Activated gamma-delta T cell treated with anti-CD3 and anti-CD28 coated beads, Interleukin-2, amount 50 U/mL, for 16 hours (primary cell): ENCODE results near the gene GRID2.

ENCODE experiments used
- DNase-seq: peaks from one replicate; pipeline ENCODE4 v3.0.0-alpha.2; 2020; ENCODE audit warnings: low read depth

Gene GRID2

DNA sequence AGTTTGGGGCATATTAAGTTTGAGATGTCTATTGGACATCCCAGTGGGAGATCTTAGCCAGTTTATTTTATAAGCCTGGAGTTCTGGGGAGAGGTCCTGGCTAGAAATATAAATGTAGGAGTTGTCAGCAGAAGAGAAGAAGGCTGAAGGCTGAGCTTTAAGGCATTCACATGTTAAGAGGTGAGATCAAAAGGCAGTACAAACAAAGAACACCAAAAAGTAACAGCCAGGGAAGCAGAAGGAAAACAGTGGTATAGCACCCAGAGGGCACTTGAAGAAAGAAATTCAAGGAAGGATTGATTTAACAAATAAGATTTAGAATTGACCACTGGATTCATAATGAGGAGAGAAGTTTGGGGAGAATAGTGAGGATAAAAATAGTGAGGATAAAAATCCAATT is 1383.5 kb downstream of the GRID2 start:
- no peak for DNase-seq

DNA sequence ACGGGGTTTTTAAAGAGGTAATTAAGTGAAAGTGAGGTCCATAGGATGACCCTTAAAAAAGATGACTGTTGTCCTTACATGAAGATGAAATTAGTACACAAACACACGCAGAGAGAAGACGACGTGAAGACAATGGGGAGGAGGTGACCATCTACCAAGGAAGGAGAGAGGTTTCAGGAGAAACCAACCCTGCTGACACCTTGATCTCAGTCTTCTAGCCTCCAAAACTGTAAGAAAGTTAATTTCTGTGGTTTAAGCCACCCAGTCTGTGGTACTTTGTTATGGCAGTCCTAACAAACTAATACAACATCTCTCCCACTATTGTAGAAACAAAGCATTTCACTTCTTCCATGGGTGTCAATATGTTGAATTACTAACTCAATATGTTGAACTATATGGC is 1385.2 kb downstream of the GRID2 start:
- no peak for DNase-seq

GRCh38 chr4:93693141-93693540 is 1389.4 kb downstream of the GRID2 start:
- DNase-seq = no peak

GRCh38 chr4:93698686-93699085 is 1394.9 kb downstream of the GRID2 start:
- no peak for DNase-seq

- DNase-seq = no peak
These were observed 1396.8 kb downstream of the GRID2 start for GRCh38 chr4:93700571-93700970.

- DNase-seq = no peak
These were observed 1406.5 kb downstream of the GRID2 start for GRCh38 chr4:93710101-93710846.

DNA sequence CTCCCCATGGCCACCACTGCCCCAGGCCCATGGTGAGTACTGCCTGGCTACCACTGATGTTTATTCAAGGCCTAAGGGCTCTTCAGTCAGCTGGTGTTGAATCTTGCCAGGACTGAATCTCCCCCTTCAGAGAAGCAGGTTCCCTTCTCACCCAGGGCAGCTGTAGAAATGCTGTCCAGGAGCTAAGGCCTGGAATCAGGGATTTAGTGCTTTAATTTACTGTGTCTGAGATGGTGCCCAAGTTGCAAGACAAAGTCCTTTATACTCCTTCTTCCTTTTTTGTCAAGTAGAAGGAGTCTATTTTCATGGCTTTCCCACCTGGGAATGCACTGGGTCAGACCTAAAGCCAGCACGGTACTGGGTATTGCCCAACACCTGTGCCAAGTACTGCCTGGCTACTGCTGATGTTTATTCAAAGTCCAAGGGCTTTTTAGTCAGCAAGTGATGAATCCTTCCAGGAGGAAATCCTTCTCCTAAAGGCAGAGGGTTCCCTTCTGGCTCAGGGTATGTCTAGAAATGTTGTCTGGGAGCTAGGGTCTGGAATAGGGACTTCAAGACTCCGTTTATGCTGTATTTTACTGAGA is 1407.2 kb downstream of the GRID2 start:
- DNase-seq = no peak

DNA sequence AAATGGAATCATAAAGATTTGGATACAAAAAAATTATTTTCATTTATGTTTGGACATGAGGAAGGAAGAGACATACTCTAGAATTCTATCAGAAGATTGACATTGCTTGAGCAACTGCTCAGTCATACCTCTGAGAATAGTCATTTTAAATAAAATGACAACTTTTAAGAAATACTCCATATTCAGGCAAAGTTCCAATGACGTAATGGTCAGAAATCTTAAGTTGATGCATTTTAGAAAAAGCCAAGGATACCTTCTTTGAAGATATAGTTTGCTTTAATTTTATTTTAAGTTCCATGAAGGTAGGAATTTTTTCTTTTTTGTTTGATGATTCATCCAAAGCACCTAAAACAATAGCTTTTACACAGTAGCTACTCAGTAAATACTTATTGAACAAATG is 1414.5 kb downstream of the GRID2 start:
- DNase-seq = no peak

- DNase-seq = no peak
These were observed 1415.8 kb downstream of the GRID2 start for GRCh38 chr4:93719552-93719951.

GRCh38 chr4:93722446-93722845 is 1418.7 kb downstream of the GRID2 start:
- DNase-seq = no peak

GRCh38 chr4:93730251-93730650 is 1426.5 kb downstream of the GRID2 start:
- no peak for DNase-seq

DNA sequence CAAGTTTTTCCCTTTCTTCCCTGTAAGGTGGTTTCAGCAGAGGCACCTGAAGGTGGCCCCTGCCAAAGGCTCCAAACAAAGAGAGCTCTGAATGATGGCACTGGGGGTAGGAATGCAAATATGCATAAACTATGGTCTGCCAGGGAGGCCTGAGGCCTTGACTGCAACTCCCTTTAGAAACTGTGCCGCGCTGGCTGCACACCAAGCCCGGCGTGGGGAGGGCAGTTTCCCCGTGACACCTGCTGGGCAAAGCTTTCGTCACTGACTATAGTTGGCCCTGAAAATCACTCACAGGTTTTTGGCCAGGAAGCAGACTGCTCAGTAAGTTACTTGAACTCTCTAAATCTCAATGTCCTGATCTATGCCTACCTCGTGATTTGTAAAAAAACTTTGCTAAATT is 1427.0 kb downstream of the GRID2 start:
- no peak for DNase-seq

GRCh38 chr4:93731456-93731855 is 1427.7 kb downstream of the GRID2 start:
- no peak for DNase-seq

- no peak for DNase-seq
These were observed 1428.7 kb downstream of the GRID2 start for GRCh38 chr4:93732509-93732908.

GRCh38 chr4:93740890-93741289 is 1437.1 kb downstream of the GRID2 start:
- no peak for DNase-seq

GRCh38 chr4:93743022-93743421 is 1439.3 kb downstream of the GRID2 start:
- no peak for DNase-seq

- DNase-seq = no peak
These were observed 1439.9 kb downstream of the GRID2 start for GRCh38 chr4:93743635-93744034.

GRCh38 chr4:93744961-93745360 is 1441.2 kb downstream of the GRID2 start:
- DNase-seq = no peak

- DNase-seq = no peak
These were observed 1442.3 kb downstream of the GRID2 start for GRCh38 chr4:93746031-93746430.

DNA sequence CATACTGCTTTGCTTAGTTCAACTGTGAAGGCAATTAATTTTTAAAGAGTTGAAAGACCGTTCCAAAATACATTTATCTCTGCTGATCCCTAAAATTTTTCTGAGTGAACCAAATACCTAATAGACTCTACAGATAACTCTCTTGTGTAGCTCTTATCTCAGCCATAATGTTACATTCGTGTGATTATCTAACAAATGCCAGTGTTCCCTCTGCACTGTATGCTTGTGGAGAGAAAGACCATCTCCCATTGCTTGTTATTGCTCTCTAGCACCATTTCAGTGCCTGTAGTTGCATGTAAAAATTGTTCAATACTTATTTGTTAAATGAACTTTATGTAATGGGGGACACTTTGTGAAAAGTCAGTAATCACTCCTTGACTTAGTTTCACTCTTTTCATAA is 1443.5 kb downstream of the GRID2 start:
- no peak for DNase-seq

DNA sequence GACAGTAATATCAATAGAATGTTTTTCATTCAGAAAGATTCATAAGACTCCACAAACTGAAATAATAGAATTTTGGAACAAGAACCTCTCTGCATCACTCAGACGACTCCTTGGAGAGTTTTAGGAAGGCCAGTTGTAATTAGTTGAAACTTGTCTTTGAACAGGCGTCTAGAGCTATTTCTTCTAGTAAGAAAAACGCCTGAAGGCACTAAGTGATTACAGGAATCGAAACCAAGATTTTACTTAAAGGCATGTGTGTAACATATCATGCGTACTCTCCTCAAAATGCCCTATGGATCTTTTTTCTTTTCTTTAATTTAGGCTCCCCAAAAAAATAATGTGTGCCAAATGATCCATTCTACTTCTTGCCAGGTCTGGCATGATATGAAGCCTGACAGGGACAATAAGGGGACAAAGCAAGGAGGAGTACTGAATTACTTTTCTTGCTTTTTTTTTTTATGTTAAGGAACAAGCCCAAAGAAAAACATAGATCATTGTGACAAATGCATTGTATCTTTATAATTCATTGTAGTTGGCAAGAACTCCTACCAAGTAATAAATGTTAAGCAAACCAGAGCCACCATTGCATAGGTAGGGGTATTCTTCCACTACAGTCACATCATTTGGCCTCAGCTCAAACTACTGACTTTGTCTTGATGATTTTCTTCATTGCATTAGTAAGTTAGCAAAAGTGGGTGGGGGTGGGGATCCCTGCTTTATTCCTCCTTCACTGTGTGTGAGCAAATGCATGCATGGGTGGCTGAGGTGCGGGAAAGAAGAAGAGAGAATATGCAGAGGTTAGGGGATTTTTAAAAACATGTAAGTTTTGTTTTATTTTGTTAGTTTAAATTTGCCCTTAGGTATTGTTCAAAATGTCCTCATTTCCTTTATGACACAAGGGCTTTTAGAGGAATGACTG is 1444.9 kb downstream of the GRID2 start:
- DNase-seq = no peak

GRCh38 chr4:93749292-93749761 is 1445.6 kb downstream of the GRID2 start:
- no peak for DNase-seq

DNA sequence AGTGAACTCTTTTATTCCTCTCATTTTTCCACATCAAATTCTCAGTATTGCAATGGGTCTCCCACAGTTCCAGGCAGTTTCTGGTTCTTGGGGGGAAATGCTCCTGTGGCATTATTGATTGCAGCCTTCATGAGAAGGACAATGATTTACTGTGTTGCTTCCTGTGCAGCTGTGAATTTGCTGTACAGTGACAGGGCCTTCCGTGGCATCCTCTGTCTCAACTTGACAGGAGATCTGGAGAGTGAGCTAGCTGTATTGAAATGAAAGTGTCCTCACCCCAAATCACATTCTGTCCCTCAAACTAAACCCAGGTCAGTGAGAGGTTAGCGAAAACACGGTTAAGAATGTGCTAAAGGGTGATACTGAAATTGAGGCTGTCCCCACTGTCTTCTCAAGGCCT is 1447.6 kb downstream of the GRID2 start:
- DNase-seq = no peak
